ENCODE results near the gene PTPRT.

GRCh38 chr20:42975974-42976373, 213.7 kb downstream of the PTPRT start:
- TF ChIP-seq RXRA (IDR thresholded peaks at IDR 0.05) = no peak
- TF ChIP-seq, protein P1, sequence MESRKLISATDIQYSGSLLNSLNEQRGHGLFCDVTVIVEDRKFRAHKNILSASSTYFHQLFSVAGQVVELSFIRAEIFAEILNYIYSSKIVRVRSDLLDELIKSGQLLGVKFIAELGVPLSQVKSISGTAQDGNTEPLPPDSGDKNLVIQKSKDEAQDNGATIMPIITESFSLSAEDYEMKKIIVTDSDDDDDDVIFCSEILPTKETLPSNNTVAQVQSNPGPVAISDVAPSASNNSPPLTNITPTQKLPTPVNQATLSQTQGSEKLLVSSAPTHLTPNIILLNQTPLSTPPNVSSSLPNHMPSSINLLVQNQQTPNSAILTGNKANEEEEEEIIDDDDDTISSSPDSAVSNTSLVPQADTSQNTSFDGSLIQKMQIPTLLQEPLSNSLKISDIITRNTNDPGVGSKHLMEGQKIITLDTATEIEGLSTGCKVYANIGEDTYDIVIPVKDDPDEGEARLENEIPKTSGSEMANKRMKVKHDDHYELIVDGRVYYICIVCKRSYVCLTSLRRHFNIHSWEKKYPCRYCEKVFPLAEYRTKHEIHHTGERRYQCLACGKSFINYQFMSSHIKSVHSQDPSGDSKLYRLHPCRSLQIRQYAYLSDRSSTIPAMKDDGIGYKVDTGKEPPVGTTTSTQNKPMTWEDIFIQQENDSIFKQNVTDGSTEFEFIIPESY (IDR thresholded peaks at IDR 0.05) = no peak
- TF ChIP-seq, protein P2, sequence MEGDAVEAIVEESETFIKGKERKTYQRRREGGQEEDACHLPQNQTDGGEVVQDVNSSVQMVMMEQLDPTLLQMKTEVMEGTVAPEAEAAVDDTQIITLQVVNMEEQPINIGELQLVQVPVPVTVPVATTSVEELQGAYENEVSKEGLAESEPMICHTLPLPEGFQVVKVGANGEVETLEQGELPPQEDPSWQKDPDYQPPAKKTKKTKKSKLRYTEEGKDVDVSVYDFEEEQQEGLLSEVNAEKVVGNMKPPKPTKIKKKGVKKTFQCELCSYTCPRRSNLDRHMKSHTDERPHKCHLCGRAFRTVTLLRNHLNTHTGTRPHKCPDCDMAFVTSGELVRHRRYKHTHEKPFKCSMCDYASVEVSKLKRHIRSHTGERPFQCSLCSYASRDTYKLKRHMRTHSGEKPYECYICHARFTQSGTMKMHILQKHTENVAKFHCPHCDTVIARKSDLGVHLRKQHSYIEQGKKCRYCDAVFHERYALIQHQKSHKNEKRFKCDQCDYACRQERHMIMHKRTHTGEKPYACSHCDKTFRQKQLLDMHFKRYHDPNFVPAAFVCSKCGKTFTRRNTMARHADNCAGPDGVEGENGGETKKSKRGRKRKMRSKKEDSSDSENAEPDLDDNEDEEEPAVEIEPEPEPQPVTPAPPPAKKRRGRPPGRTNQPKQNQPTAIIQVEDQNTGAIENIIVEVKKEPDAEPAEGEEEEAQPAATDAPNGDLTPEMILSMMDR (IDR thresholded peaks at IDR 0.05; ENCODE audit: low read depth, low read length, missing input control) = no peak
- no peak for TF ChIP-seq TAF1 (conservative IDR thresholded peaks at IDR 0.05)
- TF ChIP-seq REST (IDR thresholded peaks at IDR 0.05) = no peak
- no peak for TF ChIP-seq EGR1 (IDR thresholded peaks at IDR 0.05; ENCODE audit: low read depth in 2 of 2)

Measured in liver (tissue), 3 donors.